Endodermal cell (in vitro differentiated cells): ENCODE data around the gene FMO4. TPM values are rescaled to one million over a fixed set of nuclear protein-coding genes. Genes with fewer than 3 reads are reported as not detected.

Source experiments
- DNase-seq: peaks from one replicate; pipeline ENCODE4 v3.0.0-alpha.2; 2017
- H3K27ac ChIP-seq: 2 replicates; pipeline ENCODE4 v1.5.1; 2013; ENCODE audit warnings: mild to moderate bottlenecking, low read depth, low read length, moderate library complexity
- H3K27me3 ChIP-seq: 2 replicates; pipeline ENCODE4 v1.6.1; 2013; ENCODE audit warnings: mild to moderate bottlenecking, low read length, moderate library complexity; ENCODE audit not compliant: insufficient read depth, control insufficient read depth, poor library complexity, severe bottlenecking
- H3K36me3 ChIP-seq: 2 replicates; pipeline ENCODE4 v1.7.0; 2013; ENCODE audit warnings: mild to moderate bottlenecking, low read length, moderate library complexity; ENCODE audit not compliant: control insufficient read depth, insufficient read depth
- H3K4me1 ChIP-seq: one replicate; pipeline ENCODE4 v1.7.0; 2013; ENCODE audit warnings: low read length; ENCODE audit not compliant: control insufficient read depth, insufficient read depth
- H3K4me3 ChIP-seq: 2 replicates; pipeline ENCODE4 v1.5.1; 2013; ENCODE audit warnings: mild to moderate bottlenecking, low read length, moderate library complexity
- H3K9ac ChIP-seq: 2 replicates; pipeline ENCODE4 v1.6.1; 2013; ENCODE audit warnings: mild to moderate bottlenecking, low read length, moderate library complexity; ENCODE audit not compliant: poor library complexity, severe bottlenecking; ENCODE audit errors: extremely low read depth
- H3K9me3 ChIP-seq: 2 replicates; pipeline ENCODE4 v1.6.1; 2013; ENCODE audit warnings: mild to moderate bottlenecking, low read length, moderate library complexity; ENCODE audit not compliant: control insufficient read depth
- H3K27ac Mint-ChIP-seq: 2 replicates; pipeline ENCODE4 v1.8.0; 2020; ENCODE audit warnings: mixed read lengths
- H3K27me3 Mint-ChIP-seq: 2 replicates; pipeline ENCODE4 v1.8.0; 2021; ENCODE audit warnings: mild to moderate bottlenecking, mixed read lengths; ENCODE audit not compliant: insufficient read depth
- H3K36me3 Mint-ChIP-seq: 2 replicates; pipeline ENCODE4 v1.8.0; 2020; ENCODE audit warnings: low read depth, mixed read lengths
- H3K4me1 Mint-ChIP-seq: 2 replicates; pipeline ENCODE4 v1.8.0; 2020; ENCODE audit warnings: mixed read lengths
- H3K4me3 Mint-ChIP-seq: 2 replicates; pipeline ENCODE4 v1.8.0; 2020; ENCODE audit warnings: mild to moderate bottlenecking, moderate library complexity, mixed read lengths
- H3K9me3 Mint-ChIP-seq: 2 replicates; pipeline ENCODE4 v1.8.0; 2020; ENCODE audit warnings: mild to moderate bottlenecking, mixed read lengths
- CTCF ChIP-seq: fragments of 200-600 bp; sonication (generic); conservative IDR thresholded peaks from 2 replicates; pipeline ENCODE4 v1.5.0; 2021; ENCODE audit warnings: antibody characterized with exemption, mild to moderate bottlenecking
- WGBS, 2 experiments: methylation state at CpG; one replicate each; pipeline versions ENCODE4 v1.1.5 to v1.1.7; 2013; ENCODE audit warnings: missing lambda C conversion rate in 2 of 2, mixed read lengths in 1 of 2; ENCODE audit not compliant: insufficient coverage in 1 of 2, insufficient read length in 1 of 2; 5-methylcytosine and 5-hydroxymethylcytosine counted together
- total RNA-seq, 2 donors: library from RNA; stranded (reverse); fragmentation: NEBNext Ultra II Directional in 1 of 2; extraction: Animal tissue kit (Norgen Biotek cat#: 25700) in 1 of 2; gene quantifications; 2 replicates in 1 of 2; 3 replicates in 1 of 2; pipeline ENCODE4 v1.2.1, GENCODE V29; 2021

The FMO4 gene
- total RNA-seq, 2 donors from 2014 or later, result 2.5 to 3.5 TPM

GRCh38 chr1:171346881-171347280 lies 32.9 kb downstream of the FMO4 start:
- Mint-ChIP-seq H3K36me3 (no peaks in the 10 kb centered on the region), H3K27ac (no peak overlapping the region), H3K4me1 (no peaks in the 10 kb centered on the region), H3K9me3 (peaks cover 14% of the 10 kb centered on the region), H3K4me3 (no peak overlapping the region), H3K27me3 (no peaks in the 10 kb centered on the region)
- H3K9me3 ChIP-seq, result no peaks in the 10 kb centered on the region
- no peaks in the 10 kb centered on the region for H3K27me3 ChIP-seq
- H3K27ac ChIP-seq, result no peak overlapping the region
- no peaks in the 10 kb centered on the region for H3K36me3 ChIP-seq
- 91 to 100% methylated on average over 1 of the region's 1 CpG for WGBS, 2 experiments
- no peak for DNase-seq
- H3K4me3 ChIP-seq, result no peak overlapping the region
- no peak overlapping the region for H3K9ac ChIP-seq
- no peak for TF ChIP-seq CTCF
- H3K4me1 ChIP-seq, result no peaks in the 10 kb centered on the region

- TF ChIP-seq CTCF, result no peak
- H3K27me3 Mint-ChIP-seq, result no peaks in the 10 kb centered on the region
- Histone ChIP-seq H3K27me3 (no peaks in the 10 kb centered on the region), H3K4me3 (no peak overlapping the region), H3K9me3 (no peaks in the 10 kb centered on the region), H3K27ac (no peak overlapping the region), H3K36me3 (no peaks in the 10 kb centered on the region), H3K4me1 (no peaks in the 10 kb centered on the region), H3K9ac (no peak overlapping the region)
- peaks cover 9% of the 10 kb centered on the region for H3K4me1 Mint-ChIP-seq
- H3K4me3 Mint-ChIP-seq, result no peak overlapping the region
- no peak overlapping the region for H3K27ac Mint-ChIP-seq
- H3K9me3 Mint-ChIP-seq, result peaks cover 13% of the 10 kb centered on the region
- no peaks in the 10 kb centered on the region for H3K36me3 Mint-ChIP-seq
- DNase-seq, result no peak
Measured at GRCh38 chr1:171350594-171350993, 36.6 kb downstream of the FMO4 start.

- DNase-seq, result no peak
- H3K9ac ChIP-seq, result no peak overlapping the region
- Mint-ChIP-seq H3K4me1 (peaks cover 9% of the 10 kb centered on the region), H3K36me3 (no peaks in the 10 kb centered on the region), H3K9me3 (peaks cover 4% of the 10 kb centered on the region), H3K4me3 (no peak overlapping the region), H3K27me3 (no peaks in the 10 kb centered on the region), H3K27ac (no peak overlapping the region)
- no peak for TF ChIP-seq CTCF
- H3K27ac ChIP-seq, result no peak overlapping the region
- H3K27me3 ChIP-seq, result no peaks in the 10 kb centered on the region
- no peaks in the 10 kb centered on the region for H3K4me1 ChIP-seq
- H3K36me3 ChIP-seq, result no peaks in the 10 kb centered on the region
- H3K4me3 ChIP-seq, result no peak overlapping the region
- no peaks in the 10 kb centered on the region for H3K9me3 ChIP-seq
- 75 to 86% methylated on average over 3 of the region's 3 CpGs for WGBS, 2 experiments
Measured at GRCh38 chr1:171351961-171352360, 38.0 kb downstream of the FMO4 start.
